HepG2 (cell line): ENCODE data around the gene HEBP1. TPM values are rescaled to one million over a fixed set of nuclear protein-coding genes. Genes with fewer than 3 reads are reported as not detected.

ENCODE experiments used
- ATAC-seq: fragments of 200-7000 bp; cut with Tn5 transposase; 3 replicates; pipeline ENCODE4 v1.9.1; 2020; ENCODE audit warnings: mild to moderate bottlenecking, moderate library complexity
- BruUV-seq: library from RNA; stranded (reverse); fragments of 400-500 nt; replicated peaks from 2 replicates; lab custom pipeline; 2021; lab: Mats Ljungman, UMichigan
- CTCF ChIA-PET: fragments of 300-600 bp; formaldehyde crosslinking; extraction: SDS; loops from one replicate; lab custom pipeline; 2021; ENCODE audit warnings: low total read pairs, inconsistent platforms, low intra/inter-chr PET ratio; lab: Yijun Ruan, JAX
- POLR2A ChIA-PET: fragments of 350-600 bp; sonication (Branson Sonifier 250); formaldehyde crosslinking; loops from one replicate; lab custom pipeline; 2020; ENCODE audit warnings: antibody characterized with exemption, inconsistent platforms; lab: Yijun Ruan, JAX
- DNase-seq: peaks from one replicate; pipeline ENCODE4 v3.0.0-alpha.2; 2015; ENCODE audit warnings: low spot score
- FAIRE-seq: peaks from 3 replicates; lab custom pipeline; 2011; peaks lifted over from hg19 to GRCh38; lab: Jason Lieb, UNC
- H2AFZ ChIP-seq: one replicate; pipeline ENCODE4 v1.6.1; 2011; ENCODE audit warnings: low read length, inconsistent platforms
- H3K27ac ChIP-seq: fragments of 300-600 bp; 3 replicates; pipeline ENCODE4 v1.8.0; 2011; ENCODE audit warnings: mixed run types, mild to moderate bottlenecking, mixed read lengths, low read length, inconsistent platforms; ENCODE audit not compliant: insufficient read depth; ENCODE audit errors: extremely low read length
- H3K27me3 ChIP-seq, 2 experiments: fragments of 200-600 bp in 1 of 2; 2 replicates in 1 of 2; 3 replicates in 1 of 2; pipeline versions ENCODE4 v1.6.0 to v1.8.0; 2011; ENCODE audit warnings: low read length in 2 of 2, mild to moderate bottlenecking in 2 of 2, moderate library complexity in 2 of 2, inconsistent platforms in 1 of 2; ENCODE audit not compliant: insufficient read depth in 2 of 2, control insufficient read depth in 1 of 2
- H3K36me3 ChIP-seq, 2 experiments: fragments of 200-600 bp in 1 of 2; replicated peaks in 1 of 2; 2 replicates in 1 of 2; 3 replicates in 1 of 2; pipeline versions ENCODE4 v1.5.1 to v1.8.0; 2011; ENCODE audit warnings: low read length in 2 of 2, inconsistent platforms in 1 of 2; ENCODE audit not compliant: insufficient read depth in 2 of 2, control insufficient read depth in 1 of 2
- H3K4me1 ChIP-seq: 2 replicates; pipeline ENCODE4 v1.5.1; 2012; ENCODE audit warnings: low read length, inconsistent platforms; ENCODE audit not compliant: insufficient read depth
- H3K4me2 ChIP-seq: 2 replicates; pipeline ENCODE4 v1.6.0; 2011; ENCODE audit warnings: low read depth, low read length, inconsistent platforms
- H3K4me3 ChIP-seq, 3 experiments: fragments of 200-600 bp in 1 of 3; sonication (generic), shearing (Covaris generic) in 1 of 3; replicated peaks in 1 of 3; 2 replicates each; pipeline ENCODE4 v1.5.1; 2011 to 2016; ENCODE audit warnings: low read length in 3 of 3, inconsistent platforms in 2 of 3, low read depth in 2 of 3, mild to moderate bottlenecking in 2 of 3, control low read depth in 1 of 3, mixed read lengths in 1 of 3; ENCODE audit not compliant: insufficient read depth in 1 of 3
- H3K79me2 ChIP-seq: one replicate; pipeline ENCODE4 v1.6.1; 2011; ENCODE audit warnings: low read length, inconsistent platforms; ENCODE audit not compliant: insufficient read depth
- H3K9ac ChIP-seq: 2 replicates; pipeline ENCODE4 v1.6.0; 2011; ENCODE audit warnings: mild to moderate bottlenecking, low read depth, low read length, inconsistent platforms; ENCODE audit not compliant: insufficient read depth
- H3K9me3 ChIP-seq: 2 replicates; pipeline ENCODE4 v1.5.1; 2012; ENCODE audit warnings: mild to moderate bottlenecking, low read length
- H4K20me1 ChIP-seq: 2 replicates; pipeline ENCODE4 v1.6.0; 2011; ENCODE audit warnings: inconsistent platforms, mild to moderate bottlenecking, low read length, moderate library complexity; ENCODE audit not compliant: insufficient read depth
- AGO2 ChIP-seq: fragments of 200-400 bp; formaldehyde crosslinking; optimal IDR thresholded peaks from 2 replicates; pipeline ENCODE3; 2017; ENCODE audit warnings: mild to moderate bottlenecking, low read depth, low read length, moderate library complexity
- GABPA ChIP-seq, 2 experiments: IDR thresholded peaks; 2 replicates each; pipeline ENCODE4 v1.6.1; 2011 to 2016; ENCODE audit warnings: low read depth in 2 of 2, low read length in 1 of 2, missing biosample characterization in 1 of 2, missing genetic modification characterization in 1 of 2
- MXD4 ChIP-seq: IDR thresholded peaks from 2 replicates; pipeline ENCODE4 v1.6.1; 2016; ENCODE audit warnings: mild to moderate bottlenecking, missing biosample characterization, missing genetic modification reagents
- RFX3 ChIP-seq: IDR thresholded peaks from 2 replicates; pipeline ENCODE4 v1.6.1; 2016; ENCODE audit warnings: missing biosample characterization, missing genetic modification reagents
- ZBTB42 ChIP-seq: sonication (generic); formaldehyde crosslinking; IDR thresholded peaks from 2 replicates; pipeline ENCODE4 v1.5.0; 2020; ENCODE audit warnings: mild to moderate bottlenecking, missing genetic modification reagents
- ZSCAN30 ChIP-seq: sonication (generic); formaldehyde crosslinking; IDR thresholded peaks from 2 replicates; pipeline ENCODE4 v1.5.0; 2020; ENCODE audit warnings: mild to moderate bottlenecking, missing genetic modification reagents
- WGBS: methylation state at CpG from one replicate; pipeline ENCODE4 v1.1.6; 2017; ENCODE audit warnings: low lambda C conversion rate; 5-methylcytosine and 5-hydroxymethylcytosine counted together
- in situ Hi-C: cut with HindIII; loops from 2 replicates; pipeline ENCODE4 v1.10.0; 2017; ENCODE audit warnings: low pct_unique_long_range_greater_than_20kb; ENCODE audit not compliant: extremely low pct_ligation_motif_present
- intact Hi-C: fragments of 100-400 bp; cut with micrococcal nuclease; formaldehyde crosslinking; loops from one replicate; pipeline ENCODE4 v1.10.0; 2022; ENCODE audit not compliant: unreplicated experiment
- polyA plus RNA-seq, 8 experiments: library from polyadenylated mRNA; depleted of rRNA in 3 of 8; stranded (reverse) in 7 of 8; unstranded in 1 of 8; fragments of >200 nt; fragmentation: Illumina TruSeq in 4 of 8; extraction: Trizol in 4 of 8; gene quantifications; 2 replicates each; pipeline versions ENCODE4 v1.2.1 to v1.2.3, GENCODE V29; 2011 to 2016; ENCODE audit warnings: low read depth in 4 of 8, missing spikeins in 1 of 8, mixed read lengths in 1 of 8; ENCODE audit not compliant: insufficient read depth in 1 of 8
- total RNA-seq, 5 experiments: library from RNA; depleted of rRNA; stranded (reverse); fragments of >200 nt; fragmentation: Illumina TruSeq; extraction: Trizol; gene quantifications; 2 replicates each; pipeline ENCODE4 v1.2.3, GENCODE V29; 2016; ENCODE audit warnings: low read depth in 1 of 5
- TF ChIP-seq, protein P1 (sequence below), 2 experiments: fragments of 450-650 bp in 1 of 2; sonication (generic) in 1 of 2; formaldehyde crosslinking in 1 of 2; IDR thresholded peaks; 2 replicates each; pipeline versions ENCODE4 v1.6.1 to v1.8.0; 2016 to 2022; ENCODE audit warnings: antibody characterized with exemption in 1 of 2, mild to moderate bottlenecking in 1 of 2, missing genetic modification reagents in 1 of 2

The HEBP1 gene
- total and polyA plus RNA-seq, 2 of the 13 experiments (the other 11 are each of a cell fraction or from before 2014, with no cell fraction given), result 7.8 to 9.4 TPM

GRCh38 chr12:12926571-12927071 lies 73.4 kb downstream of the HEBP1 start (continued):
- TF ChIP-seq GABPA (IDR thresholded peaks at IDR 0.05; ENCODE audit: low read depth, low read length) (no peak), GABPA (CRISPR knock-in tag; IDR thresholded peaks at IDR 0.05; ENCODE audit: low read depth) (no peak), AGO2 (no peak)

GRCh38 chr12:12925388-12925787 lies 74.7 kb downstream of the HEBP1 start:
- intact Hi-C loops, result loop anchor here (10.0 kb wide), 1 partner anchor 179 kb away; the partner anchor contains the start of gene GSG1
- no TSS peak for BruUV-seq
- H4K20me1 ChIP-seq, result no peaks in the 10 kb centered on the region
- 79% methylated on average over 1 of the region's 1 CpG for WGBS
- H3K4me2 ChIP-seq, result no peak overlapping the region
- H3K9ac ChIP-seq, result no peak overlapping the region
- H3K9me3 ChIP-seq, result no peaks in the 10 kb centered on the region
- no peak overlapping the region for H2AFZ ChIP-seq
- no peaks in the 10 kb centered on the region for H3K79me2 ChIP-seq
- no peak for FAIRE-seq
- ChIA-PET POLR2A (no interaction called here), CTCF (no interaction called here)
- peaks cover 0 to 6% of the 10 kb centered on the region in 2 experiments; a peak in 1 of 5 replicates for H3K36me3 ChIP-seq
- H3K27ac ChIP-seq, result no peak overlapping the region
- DNase-seq, result no peak
- TF ChIP-seq ZSCAN30 (CRISPR knock-in tag) (no peak), ZBTB42 (CRISPR knock-in tag) (no peak), MXD4 (CRISPR knock-in tag) (no peak), RFX3 (CRISPR knock-in tag) (no peak)
- TF ChIP-seq, protein P1, sequence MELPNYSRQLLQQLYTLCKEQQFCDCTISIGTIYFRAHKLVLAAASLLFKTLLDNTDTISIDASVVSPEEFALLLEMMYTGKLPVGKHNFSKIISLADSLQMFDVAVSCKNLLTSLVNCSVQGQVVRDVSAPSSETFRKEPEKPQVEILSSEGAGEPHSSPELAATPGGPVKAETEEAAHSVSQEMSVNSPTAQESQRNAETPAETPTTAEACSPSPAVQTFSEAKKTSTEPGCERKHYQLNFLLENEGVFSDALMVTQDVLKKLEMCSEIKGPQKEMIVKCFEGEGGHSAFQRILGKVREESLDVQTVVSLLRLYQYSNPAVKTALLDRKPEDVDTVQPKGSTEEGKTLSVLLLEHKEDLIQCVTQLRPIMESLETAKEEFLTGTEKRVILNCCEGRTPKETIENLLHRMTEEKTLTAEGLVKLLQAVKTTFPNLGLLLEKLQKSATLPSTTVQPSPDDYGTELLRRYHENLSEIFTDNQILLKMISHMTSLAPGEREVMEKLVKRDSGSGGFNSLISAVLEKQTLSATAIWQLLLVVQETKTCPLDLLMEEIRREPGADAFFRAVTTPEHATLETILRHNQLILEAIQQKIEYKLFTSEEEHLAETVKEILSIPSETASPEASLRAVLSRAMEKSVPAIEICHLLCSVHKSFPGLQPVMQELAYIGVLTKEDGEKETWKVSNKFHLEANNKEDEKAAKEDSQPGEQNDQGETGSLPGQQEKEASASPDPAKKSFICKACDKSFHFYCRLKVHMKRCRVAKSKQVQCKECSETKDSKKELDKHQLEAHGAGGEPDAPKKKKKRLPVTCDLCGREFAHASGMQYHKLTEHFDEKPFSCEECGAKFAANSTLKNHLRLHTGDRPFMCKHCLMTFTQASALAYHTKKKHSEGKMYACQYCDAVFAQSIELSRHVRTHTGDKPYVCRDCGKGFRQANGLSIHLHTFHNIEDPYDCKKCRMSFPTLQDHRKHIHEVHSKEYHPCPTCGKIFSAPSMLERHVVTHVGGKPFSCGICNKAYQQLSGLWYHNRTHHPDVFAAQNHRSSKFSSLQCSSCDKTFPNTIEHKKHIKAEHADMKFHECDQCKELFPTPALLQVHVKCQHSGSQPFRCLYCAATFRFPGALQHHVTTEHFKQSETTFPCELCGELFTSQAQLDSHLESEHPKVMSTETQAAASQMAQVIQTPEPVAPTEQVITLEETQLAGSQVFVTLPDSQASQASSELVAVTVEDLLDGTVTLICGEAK (IDR thresholded peaks at IDR 0.05), result no peak
- TF ChIP-seq, protein P1 (CRISPR knock-in tag; IDR thresholded peaks at IDR 0.05), result no peak
- TF ChIP-seq, all 625 proteins: peak for 0
- no peaks in the 10 kb centered on the region for H3K27me3 ChIP-seq
- in situ Hi-C loops, result no loop called here
- ATAC-seq, result no peak
- no peak overlapping the region for H3K4me3 ChIP-seq
- H3K4me1 ChIP-seq, result peaks cover 15% of the 10 kb centered on the region
